IPS-20b (cell line): ENCODE measurements around the gene ASXL2.
"Not testable (repeated sequence)": the region's sequence is repeated elsewhere in the genome, so short reads cannot be mapped to it uniquely, and the experiment has no call there.

Experiments
- H3K27ac ChIP-seq: one replicate; pipeline ENCODE4 v1.5.1; 2013; ENCODE audit warnings: low read length
- H3K27me3 ChIP-seq: 2 replicates; pipeline ENCODE4 v1.6.1; 2013; ENCODE audit warnings: mild to moderate bottlenecking, low read length, inconsistent platforms; ENCODE audit not compliant: insufficient read depth
- H3K36me3 ChIP-seq: 2 replicates; pipeline ENCODE4 v1.6.1; 2013; ENCODE audit warnings: low read depth, mild to moderate bottlenecking, inconsistent platforms, low read length, moderate library complexity; ENCODE audit not compliant: insufficient read depth
- H3K4me1 ChIP-seq: 2 replicates; pipeline ENCODE4 v1.6.1; 2013; ENCODE audit warnings: mild to moderate bottlenecking, control low read depth, inconsistent platforms, low read length, moderate library complexity; ENCODE audit not compliant: insufficient read depth
- H3K4me3 ChIP-seq: 2 replicates; pipeline ENCODE4 v1.5.1; 2013; ENCODE audit warnings: mild to moderate bottlenecking, low read length, inconsistent platforms
- H3K9ac ChIP-seq: 2 replicates; pipeline ENCODE4 v1.6.1; 2013; ENCODE audit warnings: low read depth, mild to moderate bottlenecking, inconsistent platforms, low read length, moderate library complexity
- H3K9me3 ChIP-seq: 2 replicates; pipeline ENCODE4 v1.6.1; 2013; ENCODE audit warnings: mild to moderate bottlenecking, low read depth, low read length, inconsistent platforms; ENCODE audit not compliant: insufficient read depth

Gene ASXL2

DNA sequence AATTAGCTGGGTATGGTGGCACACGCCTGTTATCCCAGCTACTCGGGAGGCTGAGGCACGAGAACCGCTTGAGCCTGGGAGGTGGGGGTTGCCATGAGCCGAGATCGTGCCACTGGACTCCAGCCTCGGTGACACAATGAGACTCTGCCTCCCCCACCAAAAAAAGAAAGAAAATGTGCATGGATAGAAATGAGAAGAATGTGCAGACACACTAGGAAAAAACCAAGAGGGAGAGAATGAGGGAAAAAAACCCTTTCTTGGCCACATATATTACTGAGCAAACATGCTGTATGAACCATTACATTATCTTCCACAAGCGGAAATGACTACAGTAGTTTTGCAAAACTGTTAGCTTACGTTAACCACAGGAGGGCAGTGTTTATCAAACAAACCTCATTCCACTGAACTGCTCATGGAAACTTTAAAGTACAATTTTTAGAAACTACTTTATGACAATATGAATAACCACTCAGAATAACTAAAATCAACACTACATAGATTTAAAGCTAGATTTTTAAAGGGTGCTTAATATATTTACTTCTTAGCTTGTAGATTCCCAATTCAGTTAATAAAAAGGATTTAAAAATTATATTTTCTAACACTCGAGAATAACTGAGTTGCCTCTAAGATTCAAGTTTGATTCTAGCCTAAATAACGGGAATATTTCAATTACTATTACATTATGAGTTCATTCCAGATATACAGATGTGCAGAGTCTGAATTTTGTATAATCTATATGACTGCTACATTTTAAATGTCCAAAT lies 26.4 kb downstream of the ASXL2 start:
- Histone ChIP-seq H3K4me3 (no peak overlapping the region), H3K9ac (no peak overlapping the region), H3K27ac (no peak overlapping the region)

DNA sequence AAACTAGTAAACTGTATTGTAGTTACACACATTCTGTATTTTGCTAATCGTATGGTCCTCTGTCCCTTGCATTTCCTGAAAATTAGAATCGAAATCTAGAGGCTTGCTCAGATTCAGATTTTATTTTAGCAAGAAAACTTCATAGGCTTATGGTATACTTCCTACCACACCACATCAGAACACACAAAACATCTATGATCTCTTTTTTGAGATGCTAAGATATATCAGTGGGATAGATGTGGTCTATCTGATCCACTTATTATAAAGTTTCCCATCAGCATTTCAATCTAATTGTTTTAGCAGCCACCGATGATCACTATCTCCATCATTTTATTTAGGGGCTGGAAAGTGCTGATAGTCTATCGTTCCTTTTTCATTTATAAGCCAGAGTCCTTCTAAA lies 27.9 kb downstream of the ASXL2 start:
- not testable (repeated sequence) for H3K9ac ChIP-seq, H3K36me3 ChIP-seq, H3K9me3 ChIP-seq, H3K4me1 ChIP-seq, H3K4me3 ChIP-seq, H3K27me3 ChIP-seq, H3K27ac ChIP-seq

More for the DNA sequence above, 26.4 kb downstream of the ASXL2 start:
- Histone ChIP-seq H3K36me3 (no peaks in the 10 kb centered on the region), H3K27me3 (no peaks in the 10 kb centered on the region), H3K9me3 (no peaks in the 10 kb centered on the region), H3K4me1 (no peaks in the 10 kb centered on the region)

DNA sequence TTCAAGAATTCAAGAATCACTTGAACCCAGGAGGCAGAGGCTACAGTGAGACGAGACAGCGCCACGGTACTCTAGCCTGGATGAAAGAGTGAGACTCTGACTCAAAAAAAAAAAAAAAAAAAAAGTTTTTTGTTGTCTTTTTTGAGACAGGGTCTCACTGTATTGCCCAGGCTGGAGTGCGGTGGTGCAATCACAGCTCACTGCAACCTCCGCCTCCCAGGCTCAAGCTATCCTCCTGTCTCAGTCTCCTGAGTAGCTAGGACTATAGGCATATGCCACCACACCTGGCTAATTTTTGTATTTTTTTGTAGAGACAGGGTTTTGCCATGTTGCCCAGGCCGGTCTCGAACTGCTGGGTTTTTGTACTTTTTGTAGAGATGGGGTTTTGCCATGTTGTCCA lies 28.9 kb downstream of the ASXL2 start:
- not testable (repeated sequence) for H3K4me1 ChIP-seq, H3K9ac ChIP-seq, H3K27ac ChIP-seq, H3K9me3 ChIP-seq, H3K27me3 ChIP-seq, H3K36me3 ChIP-seq, H3K4me3 ChIP-seq

DNA sequence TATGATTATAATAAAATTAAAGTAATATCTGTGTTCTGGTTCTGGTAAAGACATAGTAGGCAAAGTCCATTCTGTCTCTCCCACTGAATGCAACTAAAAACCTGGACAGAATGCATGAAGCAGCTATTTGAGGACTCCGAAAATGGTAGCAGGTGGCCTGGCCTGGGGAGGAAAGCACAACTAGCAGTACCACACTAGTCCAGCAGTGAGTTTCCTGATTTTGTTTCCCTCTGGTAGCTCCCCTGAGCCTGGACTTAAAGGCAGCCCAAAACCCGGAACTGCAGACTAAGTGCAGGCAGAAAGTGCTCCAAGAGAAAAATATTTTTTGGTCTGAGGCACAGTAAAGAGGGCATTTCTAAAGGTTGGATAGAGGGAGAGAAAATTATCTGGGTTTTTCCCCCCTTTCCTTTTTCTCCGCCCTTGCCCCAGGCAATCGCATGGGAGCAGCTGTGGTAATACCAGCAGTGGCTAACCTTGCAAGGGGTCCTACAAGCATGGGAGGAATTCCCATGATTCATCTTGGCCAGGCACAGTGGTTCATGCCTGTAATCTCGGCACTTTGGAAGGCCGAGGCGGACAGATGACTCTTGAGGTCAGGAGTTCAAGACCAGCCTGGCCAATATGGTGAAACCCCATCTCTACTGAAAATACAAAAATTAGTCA lies 32.3 kb downstream of the ASXL2 start:
- no peak overlapping the region for H3K27ac ChIP-seq
- H3K27me3 ChIP-seq, result no peaks in the 10 kb centered on the region
- peaks cover 18% of the 10 kb centered on the region; the same call in 1 of the 2 replicates for H3K36me3 ChIP-seq
- no peaks in the 10 kb centered on the region for H3K4me1 ChIP-seq
- H3K4me3 ChIP-seq, result no peak overlapping the region
- no peak overlapping the region for H3K9ac ChIP-seq
- no peaks in the 10 kb centered on the region for H3K9me3 ChIP-seq

DNA sequence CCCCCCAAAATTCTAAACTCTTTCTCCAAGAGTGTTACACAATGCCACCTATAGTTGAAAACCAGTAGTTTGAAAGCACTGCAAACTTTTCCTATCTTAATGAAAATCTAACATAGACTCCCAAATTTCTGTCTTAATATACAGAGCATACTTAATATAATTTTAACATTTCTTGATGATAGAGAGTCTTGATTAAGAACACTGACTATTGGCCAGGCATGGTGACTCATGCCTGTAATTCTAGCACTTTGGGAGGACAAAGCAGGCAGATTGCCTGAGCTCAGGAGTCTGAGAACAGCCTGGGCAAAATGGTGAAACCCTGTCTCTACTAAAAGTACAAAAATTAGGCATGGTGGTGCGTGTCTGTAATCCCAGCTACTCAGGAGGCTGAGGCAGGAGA lies 34.2 kb downstream of the ASXL2 start:
- peaks cover 18% of the 10 kb centered on the region; the same call in 1 of the 2 replicates for H3K36me3 ChIP-seq
- no peak overlapping the region for H3K27ac ChIP-seq
- H3K27me3 ChIP-seq, result no peaks in the 10 kb centered on the region
- no peaks in the 10 kb centered on the region for H3K9me3 ChIP-seq
- no peak overlapping the region for H3K4me3 ChIP-seq
- no peak overlapping the region for H3K9ac ChIP-seq
- H3K4me1 ChIP-seq, result no peaks in the 10 kb centered on the region

DNA sequence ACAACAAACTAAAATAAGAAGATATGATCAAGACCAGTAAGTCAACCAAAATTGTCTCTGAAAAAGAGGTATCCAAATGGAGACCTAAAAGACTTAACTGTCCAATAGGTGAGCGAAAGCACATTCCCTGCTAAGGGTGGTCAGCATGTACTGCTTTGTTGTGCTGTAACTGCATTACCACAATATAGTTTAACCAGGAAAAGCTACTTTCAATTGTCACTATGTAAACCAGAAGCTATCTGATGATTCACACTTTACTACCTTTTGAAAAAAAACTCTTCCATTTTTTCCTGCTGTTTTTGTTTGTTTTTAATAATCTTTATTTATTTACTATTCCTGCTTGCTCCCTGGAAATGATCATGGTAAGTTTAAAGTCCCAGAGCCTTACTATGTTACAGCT lies 36.1 kb downstream of the ASXL2 start:
- peaks cover 18% of the 10 kb centered on the region; the same call in 1 of the 2 replicates for H3K36me3 ChIP-seq
- H3K27me3 ChIP-seq, result no peaks in the 10 kb centered on the region
- no peaks in the 10 kb centered on the region for H3K4me1 ChIP-seq
- no peak overlapping the region for H3K9ac ChIP-seq
- no peaks in the 10 kb centered on the region for H3K9me3 ChIP-seq
- no peak overlapping the region for H3K27ac ChIP-seq
- H3K4me3 ChIP-seq, result no peak overlapping the region

GRCh38 chr2:25838152-25838756 lies 40.0 kb downstream of the ASXL2 start:
- no peaks in the 10 kb centered on the region for H3K9me3 ChIP-seq
- no peaks in the 10 kb centered on the region for H3K27me3 ChIP-seq
- H3K27ac ChIP-seq, result no peak overlapping the region
- H3K4me3 ChIP-seq, result no peak overlapping the region
- no peaks in the 10 kb centered on the region for H3K36me3 ChIP-seq
- no peaks in the 10 kb centered on the region for H3K4me1 ChIP-seq
- no peak overlapping the region for H3K9ac ChIP-seq

DNA sequence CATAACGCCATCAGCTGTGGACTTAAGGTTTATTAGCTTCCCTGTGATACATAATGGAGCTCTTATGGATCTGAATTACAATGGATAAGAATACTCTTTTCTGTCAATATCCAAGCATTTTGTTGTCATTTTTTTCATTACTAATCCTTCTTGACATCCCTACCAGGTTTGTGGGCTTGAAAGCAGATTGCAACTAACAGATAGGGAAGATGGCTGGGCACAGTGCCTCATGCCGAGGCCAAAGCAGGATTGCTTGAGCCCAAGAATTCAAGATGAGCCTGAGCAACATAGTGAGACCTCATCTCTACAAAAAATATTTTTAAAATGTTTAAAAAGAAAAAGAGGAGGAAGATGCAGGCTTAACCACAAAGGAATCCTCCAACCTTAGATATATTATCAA lies 42.4 kb downstream of the ASXL2 start:
- H3K9ac ChIP-seq, result no peak overlapping the region
- no peak overlapping the region for H3K27ac ChIP-seq
- peaks cover 9% of the 10 kb centered on the region; the same call in 1 of the 2 replicates for H3K36me3 ChIP-seq
- no peaks in the 10 kb centered on the region for H3K4me1 ChIP-seq
- peaks cover 12% of the 10 kb centered on the region; the same call in 1 of the 2 replicates for H3K9me3 ChIP-seq
- H3K27me3 ChIP-seq, result no peaks in the 10 kb centered on the region
- H3K4me3 ChIP-seq, result no peak overlapping the region

DNA sequence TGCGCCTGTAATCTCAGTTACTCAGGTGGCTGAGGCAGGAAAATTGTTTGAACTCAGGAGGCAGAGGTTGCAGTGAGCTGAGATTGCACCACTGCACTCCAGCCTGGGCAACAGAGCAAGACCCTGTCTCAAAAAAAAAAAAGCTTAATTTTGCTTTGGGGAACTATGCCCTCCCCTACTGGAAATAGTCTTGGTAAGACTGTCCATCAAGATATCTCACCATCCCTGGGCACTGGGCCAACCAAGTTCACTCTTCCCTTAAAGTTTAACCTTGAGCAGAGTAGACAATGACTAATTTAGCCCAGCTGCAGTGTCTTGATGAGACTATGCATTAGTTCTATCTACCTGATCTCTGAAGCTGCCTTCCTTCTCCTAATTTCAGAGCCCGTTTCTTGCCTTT lies 44.7 kb downstream of the ASXL2 start:
- Histone ChIP-seq H3K9ac (no peak overlapping the region), H3K27ac (no peak overlapping the region), H3K27me3 (no peaks in the 10 kb centered on the region), H3K36me3 (peaks cover 9% of the 10 kb centered on the region; the same call in 1 of the 2 replicates), H3K4me1 (no peaks in the 10 kb centered on the region), H3K4me3 (no peak overlapping the region), H3K9me3 (peaks cover 12% of the 10 kb centered on the region; the same call in 1 of the 2 replicates)

GRCh38 chr2:25832897-25833296 lies 45.4 kb downstream of the ASXL2 start:
- H3K9me3 ChIP-seq, result peaks cover 12% of the 10 kb centered on the region; the same call in 1 of the 2 replicates
- H3K4me3 ChIP-seq, result no peak overlapping the region

GRCh38 chr2:25831746-25832449 lies 46.4 kb downstream of the ASXL2 start:
- Histone ChIP-seq H3K9me3 (peaks cover 12% of the 10 kb centered on the region; the same call in 1 of the 2 replicates), H3K9ac (no peak overlapping the region), H3K36me3 (peaks cover 9% of the 10 kb centered on the region; the same call in 1 of the 2 replicates), H3K4me3 (no peak overlapping the region), H3K27ac (no peak overlapping the region), H3K4me1 (no peaks in the 10 kb centered on the region), H3K27me3 (no peaks in the 10 kb centered on the region)

More at GRCh38 chr2:25832897-25833296, 45.4 kb downstream of the ASXL2 start:
- Histone ChIP-seq H3K36me3 (peaks cover 9% of the 10 kb centered on the region; the same call in 1 of the 2 replicates), H3K27me3 (no peaks in the 10 kb centered on the region), H3K4me1 (no peaks in the 10 kb centered on the region), H3K9ac (no peak overlapping the region), H3K27ac (no peak overlapping the region)
